ENCODE measurements around the gene MOV10L1. TPM values are rescaled to one million over a fixed set of nuclear protein-coding genes. Genes with fewer than 3 reads are reported as not detected.
A peak's percentile ranks its signal among the peaks of the same experiment; 100 is the strongest.

The MOV10L1 gene
- total RNA-seq, 3 donors from 2014 or later: 0.29 to 1.0 (median 0.49) TPM

- Histone ChIP-seq H3K9me3 (no peaks in the 10 kb centered on the region), H3K4me1 (ENCODE audit: low read depth) (peaks cover 34% of the 10 kb centered on the region), H3K36me3 (ENCODE audit: low read depth) (no peaks in the 10 kb centered on the region), H3K4me3 (no peak overlapping the region)
- ATAC-seq: no peak
- TF ChIP-seq, protein P1, sequence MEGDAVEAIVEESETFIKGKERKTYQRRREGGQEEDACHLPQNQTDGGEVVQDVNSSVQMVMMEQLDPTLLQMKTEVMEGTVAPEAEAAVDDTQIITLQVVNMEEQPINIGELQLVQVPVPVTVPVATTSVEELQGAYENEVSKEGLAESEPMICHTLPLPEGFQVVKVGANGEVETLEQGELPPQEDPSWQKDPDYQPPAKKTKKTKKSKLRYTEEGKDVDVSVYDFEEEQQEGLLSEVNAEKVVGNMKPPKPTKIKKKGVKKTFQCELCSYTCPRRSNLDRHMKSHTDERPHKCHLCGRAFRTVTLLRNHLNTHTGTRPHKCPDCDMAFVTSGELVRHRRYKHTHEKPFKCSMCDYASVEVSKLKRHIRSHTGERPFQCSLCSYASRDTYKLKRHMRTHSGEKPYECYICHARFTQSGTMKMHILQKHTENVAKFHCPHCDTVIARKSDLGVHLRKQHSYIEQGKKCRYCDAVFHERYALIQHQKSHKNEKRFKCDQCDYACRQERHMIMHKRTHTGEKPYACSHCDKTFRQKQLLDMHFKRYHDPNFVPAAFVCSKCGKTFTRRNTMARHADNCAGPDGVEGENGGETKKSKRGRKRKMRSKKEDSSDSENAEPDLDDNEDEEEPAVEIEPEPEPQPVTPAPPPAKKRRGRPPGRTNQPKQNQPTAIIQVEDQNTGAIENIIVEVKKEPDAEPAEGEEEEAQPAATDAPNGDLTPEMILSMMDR (IDR thresholded peaks at IDR 0.05): no peak
- intact Hi-C loops (cut with DNase I, micrococcal nuclease): no loop called here
- DNase-seq: peak in 2 of 3 donors; percentile 61 to 73
These were observed 95.1 kb downstream of the MOV10L1 start for GRCh38 chr22:50184902-50185374.

GRCh38 chr22:50185375-50186087, 95.7 kb downstream of the MOV10L1 start, which contains the start of gene TRABD:
Gene TRABD, plus strand, starts transcription at chr22:50185913. Its CDS starts 7,148 bp downstream, at chr22:50193061.
- TF ChIP-seq, protein P1 (IDR thresholded peaks at IDR 0.05): no peak
- intact Hi-C loops (cut with DNase I, micrococcal nuclease): no loop called here
- no peaks in the 10 kb centered on the region for H3K9me3 ChIP-seq
- peaks cover 39% of the 10 kb centered on the region for H3K4me1 ChIP-seq (ENCODE audit: low read depth)
- ATAC-seq (peak; percentile 72), DNase-seq (peak; percentile 88 to 94 (median 93))
- no peaks in the 10 kb centered on the region for H3K36me3 ChIP-seq (ENCODE audit: low read depth)
- peak within 1 kb of the TSS; percentile 38 for H3K4me3 ChIP-seq

GRCh38 chr22:50186181-50186714, 96.4 kb downstream of the MOV10L1 start:
- DNase-seq (peak; percentile 38 to 71 (median 63)), ATAC-seq (no peak)
- peak overlapping the region; percentile 38 for H3K4me3 ChIP-seq
- H3K36me3 ChIP-seq (ENCODE audit: low read depth): no peaks in the 10 kb centered on the region
- TF ChIP-seq, protein P1 (IDR thresholded peaks at IDR 0.05): no peak
- H3K9me3 ChIP-seq: no peaks in the 10 kb centered on the region
- intact Hi-C loops (cut with DNase I, micrococcal nuclease): no loop called here
- peaks cover 44% of the 10 kb centered on the region for H3K4me1 ChIP-seq (ENCODE audit: low read depth)

DNA sequence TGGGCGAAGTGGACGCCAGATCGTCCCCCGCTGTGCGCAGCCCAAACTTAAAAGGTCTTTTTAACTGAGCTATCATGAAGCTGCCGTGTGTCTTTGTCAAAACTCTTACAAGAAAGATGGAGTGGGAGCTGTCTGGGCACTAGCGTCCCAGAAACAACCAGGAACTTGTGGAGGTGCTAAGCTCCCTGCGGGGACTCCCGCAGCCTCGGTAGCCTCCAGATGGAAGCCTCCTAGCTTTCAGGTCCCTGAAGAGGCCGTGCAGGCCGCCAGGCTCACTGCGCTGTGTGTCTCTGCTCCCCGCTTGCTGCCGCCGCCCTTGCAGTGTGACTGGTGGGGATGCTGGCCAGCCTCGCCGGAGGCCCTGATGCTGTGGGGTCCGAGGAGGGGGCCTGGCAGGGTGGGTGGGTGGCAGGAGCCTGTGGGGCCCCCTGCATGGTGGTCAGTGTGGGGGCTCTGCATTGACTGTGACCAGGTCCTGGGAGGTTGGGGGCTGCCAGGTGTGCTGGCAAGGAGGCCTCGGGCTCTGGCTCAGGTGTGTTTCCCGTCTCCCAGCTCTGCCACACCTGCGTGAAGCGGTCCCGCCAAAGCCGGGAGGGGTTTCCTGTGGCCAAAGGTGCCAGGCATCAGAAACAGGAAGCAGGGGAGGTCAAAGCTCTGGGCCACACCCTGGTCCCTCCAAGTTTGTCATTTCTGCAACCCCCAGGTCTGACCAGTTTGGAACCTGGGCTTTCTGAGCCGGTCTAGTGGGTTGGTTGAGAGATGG, 97.1 kb downstream of the MOV10L1 start:
- ATAC-seq (peak; percentile 3), DNase-seq (peak; percentile 58 to 82 (median 77))
- peaks cover 45% of the 10 kb centered on the region for H3K4me1 ChIP-seq (ENCODE audit: low read depth)

GRCh38 chr22:50188356-50188755, 98.5 kb downstream of the MOV10L1 start:
- TF ChIP-seq, protein P1 (IDR thresholded peaks at IDR 0.05): no peak
- no peaks in the 10 kb centered on the region for H3K36me3 ChIP-seq (ENCODE audit: low read depth)
- intact Hi-C loops (cut with DNase I, micrococcal nuclease): no loop called here
- peaks cover 51% of the 10 kb centered on the region for H3K4me1 ChIP-seq (ENCODE audit: low read depth)
- peak in 2 of 3 donors; percentile 7 to 56 for DNase-seq
- ATAC-seq: no peak
- H3K4me3 ChIP-seq: no peak overlapping the region
- no peaks in the 10 kb centered on the region for H3K9me3 ChIP-seq

More for the DNA sequence above, 97.1 kb downstream of the MOV10L1 start:
- TF ChIP-seq, protein P1 (IDR thresholded peaks at IDR 0.05): no peak
- no peaks in the 10 kb centered on the region for H3K36me3 ChIP-seq (ENCODE audit: low read depth)
- intact Hi-C loops (cut with DNase I, micrococcal nuclease): no loop called here
- no peaks in the 10 kb centered on the region for H3K9me3 ChIP-seq
- H3K4me3 ChIP-seq: peak overlapping the region; percentile 38
